ENCODE data around the gene SATL1.
"Not testable (repeated sequence)": the region's sequence is repeated elsewhere in the genome, so short reads cannot be mapped to it uniquely, and the experiment has no call there.

The SATL1 gene, protein sequence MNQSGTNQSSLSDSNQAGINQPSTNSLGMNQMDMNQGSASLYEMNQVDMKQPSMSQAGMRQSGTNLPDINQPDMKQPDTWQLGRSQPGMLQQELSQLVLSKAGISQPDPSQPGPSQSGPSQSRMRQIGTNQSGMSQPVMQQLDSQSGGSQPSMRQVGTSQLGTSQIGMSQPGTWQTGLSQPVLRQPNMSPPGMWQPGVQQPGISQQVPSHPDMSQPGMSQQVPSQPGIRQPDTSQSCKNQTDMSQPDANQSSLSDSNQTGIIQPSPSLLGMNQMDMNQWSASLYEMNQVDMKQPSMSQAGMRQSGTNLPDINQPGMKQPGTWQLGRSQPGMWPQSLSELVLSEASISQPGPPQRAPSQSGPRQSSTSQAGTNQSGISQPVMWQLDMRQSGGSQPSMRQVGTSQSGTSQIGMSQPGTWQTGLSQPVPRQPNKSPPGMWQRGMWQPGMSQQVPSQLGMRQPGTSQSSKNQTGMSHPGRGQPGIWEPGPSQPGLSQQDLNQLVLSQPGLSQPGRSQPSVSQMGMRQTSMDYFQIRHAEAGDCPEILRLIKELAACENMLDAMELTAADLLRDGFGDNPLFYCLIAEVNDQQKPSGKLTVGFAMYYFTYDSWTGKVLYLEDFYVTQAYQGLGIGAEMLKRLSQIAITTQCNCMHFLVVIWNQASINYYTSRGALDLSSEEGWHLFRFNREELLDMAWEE

DNA sequence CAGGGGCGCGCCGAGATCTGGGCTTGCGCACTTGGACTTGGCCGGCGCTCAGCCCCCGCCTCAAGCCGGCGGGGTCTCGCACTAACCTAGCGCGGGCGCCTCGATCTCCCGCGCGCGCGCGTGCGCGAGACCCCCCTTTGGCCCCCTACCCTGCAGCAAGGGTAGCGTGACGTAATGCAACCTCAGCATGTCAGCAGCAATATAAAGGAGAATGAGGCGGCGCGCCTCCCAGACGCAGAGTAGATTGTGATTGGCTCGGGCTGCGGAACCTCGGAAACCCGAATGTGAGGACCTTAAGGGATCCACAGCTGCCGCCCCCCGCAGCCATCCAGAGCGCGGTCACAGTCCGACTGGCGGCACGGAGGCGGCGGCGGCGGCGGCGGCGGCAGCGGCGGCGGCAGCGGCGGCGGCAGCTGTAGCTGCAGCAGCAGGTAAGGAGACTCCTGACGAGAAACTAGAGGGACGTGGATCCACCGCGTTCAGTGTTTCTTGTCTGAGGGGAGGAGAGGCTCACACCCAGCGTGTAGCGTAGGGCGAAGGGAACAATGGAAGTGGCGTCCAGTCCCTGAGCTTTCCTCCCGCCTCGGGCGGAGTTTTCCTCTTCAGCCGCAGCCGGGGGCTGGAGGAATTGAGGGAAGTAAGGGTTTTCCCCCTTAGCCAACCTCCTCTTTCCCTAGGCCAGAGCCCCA is at the start of gene SATL1, which contains the start of gene ZNF711:
SATL1 (minus strand) TSS at position 19 of the 689 bp plus-strand sequence. CDS start 134,811 bp downstream, outside the sequence.
ZNF711 (plus strand) TSS at position 231 of the 689 bp plus-strand sequence. CDS start 3,582 bp downstream, outside the sequence.
- peak; percentile 25 for DNase-seq

DNA sequence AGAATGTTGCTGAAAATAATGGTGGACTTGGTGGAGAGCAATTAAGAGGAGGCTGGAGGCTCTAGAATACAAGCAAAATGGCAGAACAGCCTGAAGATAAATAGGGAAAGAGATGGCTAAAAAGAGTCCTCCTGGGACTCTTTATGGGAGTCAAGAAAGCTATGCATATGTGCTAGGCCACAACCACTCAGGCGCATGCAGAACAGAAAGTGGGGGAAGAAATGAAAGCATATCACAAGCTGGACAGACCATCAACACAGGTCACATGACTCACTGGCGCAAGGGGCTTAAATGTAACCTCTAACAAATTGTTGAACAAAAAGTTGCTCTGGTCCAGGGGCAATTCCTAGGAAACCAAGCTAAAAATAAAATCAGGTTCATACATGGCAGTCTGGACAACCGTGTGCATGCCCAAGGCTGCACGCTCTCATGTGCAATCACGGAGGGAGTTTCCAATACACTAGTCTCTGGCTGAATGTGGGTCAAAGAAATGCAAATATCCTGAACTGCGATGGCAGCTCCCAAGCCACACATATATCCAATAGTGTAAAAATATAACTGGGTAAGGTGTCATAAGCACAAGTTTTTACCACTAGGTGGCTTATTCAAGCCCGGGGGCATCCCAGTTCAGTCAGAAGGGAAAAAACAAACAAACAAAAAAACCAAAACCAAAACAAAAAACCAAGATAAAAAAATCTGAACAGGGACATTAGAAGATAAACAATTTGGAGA is 45.6 kb upstream of the SATL1 start:
- DNase-seq, result no peak

DNA sequence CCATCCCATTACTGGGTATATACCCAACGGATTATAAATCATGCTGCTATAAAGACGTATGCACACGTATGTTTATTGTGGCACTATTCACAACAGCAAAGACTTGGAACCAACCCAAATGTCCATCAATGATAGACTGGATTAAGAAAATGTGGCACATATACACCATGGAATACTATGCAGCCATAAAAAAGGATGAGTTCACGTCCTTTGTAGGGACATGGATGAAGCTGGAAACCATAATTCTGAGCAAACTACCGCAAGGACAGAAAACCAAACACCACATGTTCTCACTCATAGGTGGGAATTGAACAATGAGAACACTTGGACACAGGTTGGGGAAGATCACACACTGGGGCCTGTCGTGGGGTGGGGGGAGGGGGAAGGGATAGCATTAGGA is 41.7 kb upstream of the SATL1 start:
- not testable (repeated sequence) for DNase-seq

DNA sequence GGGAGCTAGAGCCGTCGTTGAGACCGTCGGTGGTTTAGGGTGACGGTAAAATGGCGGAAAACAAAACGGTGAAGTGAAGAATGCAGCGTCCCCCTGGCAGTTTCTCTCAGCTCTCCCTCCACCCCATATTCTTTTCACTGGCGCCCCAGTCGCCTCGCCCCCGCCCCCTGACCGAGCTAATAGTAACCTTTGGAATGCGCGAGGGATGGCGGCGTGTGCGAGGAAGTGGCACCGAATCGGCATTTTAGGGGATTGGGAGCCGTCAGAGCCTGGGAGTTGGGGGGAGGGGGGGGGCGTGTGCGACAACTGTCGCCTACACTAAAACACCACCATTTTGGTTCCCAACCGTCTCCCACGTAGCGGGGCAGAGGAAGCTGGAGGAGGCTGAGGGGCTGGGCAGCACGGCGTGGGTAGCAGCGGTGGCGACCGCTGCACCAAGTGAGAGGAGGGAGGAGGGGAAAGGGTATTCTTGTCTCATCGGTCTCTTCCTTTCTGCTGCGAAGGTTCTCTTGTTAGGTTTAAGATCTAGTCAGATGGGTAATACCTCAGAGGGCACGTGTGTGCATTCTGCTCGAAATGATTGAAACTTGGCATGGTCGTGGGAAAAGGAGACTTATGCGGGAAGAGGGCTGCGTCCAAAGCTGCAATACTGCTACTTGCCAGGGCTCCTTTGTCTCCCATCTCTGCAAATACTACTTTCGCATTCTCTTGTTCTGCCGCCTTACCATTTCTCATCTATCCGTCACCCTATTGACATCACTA is 1.1 kb upstream of the SATL1 start:
- no peak for DNase-seq

DNA sequence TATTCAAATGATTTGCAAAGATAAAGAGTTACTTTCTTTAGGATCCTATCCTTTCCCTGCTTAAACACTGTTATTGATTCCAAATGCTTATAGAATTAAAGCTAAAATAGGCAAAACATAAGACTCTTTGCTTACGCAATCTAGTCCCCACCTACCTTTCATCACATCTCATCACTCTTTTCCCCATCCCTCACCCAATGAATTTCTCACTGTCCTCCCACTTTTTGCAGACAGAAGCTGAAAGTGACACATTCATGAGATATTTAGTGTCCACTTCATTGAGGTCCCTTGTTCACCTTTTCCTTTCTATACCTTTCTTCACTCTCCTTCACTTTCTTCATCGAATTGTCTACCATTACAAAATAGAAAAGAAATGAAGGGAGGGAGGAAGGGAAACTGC is 424 bp downstream of the SATL1 start:
- DNase-seq, result no peak

DNA sequence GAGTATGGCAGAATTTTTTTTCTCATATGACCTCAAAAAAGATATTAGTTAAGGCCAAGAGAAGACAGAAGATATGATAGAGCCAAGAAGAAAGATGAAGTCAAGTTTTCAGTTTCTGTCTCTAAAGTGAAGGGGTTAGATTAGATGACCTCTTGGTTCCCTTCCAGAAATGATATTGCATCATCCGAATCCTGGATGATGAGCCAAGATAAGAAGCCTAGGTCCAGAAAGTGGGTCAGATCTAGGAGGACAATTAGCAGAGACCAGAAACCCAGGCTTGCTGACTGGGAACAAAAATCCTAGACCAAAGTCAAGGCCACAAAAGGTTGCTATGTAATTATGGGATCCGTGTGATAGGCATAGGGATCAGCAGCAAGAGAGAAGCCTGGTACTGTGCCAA is 20.2 kb downstream of the SATL1 start:
- DNase-seq, result no peak

DNA sequence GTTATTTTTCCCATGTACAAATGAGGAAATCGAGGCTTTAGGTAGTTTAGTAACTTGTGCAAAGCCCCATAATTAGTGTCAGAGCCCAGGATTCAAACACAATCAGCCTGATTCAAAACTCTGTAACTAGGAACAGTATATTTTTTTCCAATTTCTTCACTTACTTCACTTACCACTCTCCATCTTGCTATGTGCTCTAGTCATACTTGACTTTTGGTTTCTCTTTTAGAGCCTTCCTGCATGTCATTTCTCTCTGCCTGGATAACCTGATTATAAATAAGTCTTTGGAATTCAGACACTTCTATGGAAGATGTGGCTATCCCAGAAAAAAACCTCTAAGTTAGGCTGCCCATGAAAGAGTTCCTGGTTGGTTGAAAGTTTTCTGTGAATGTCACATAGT is 22.2 kb downstream of the SATL1 start:
- DNase-seq, result no peak

DNA sequence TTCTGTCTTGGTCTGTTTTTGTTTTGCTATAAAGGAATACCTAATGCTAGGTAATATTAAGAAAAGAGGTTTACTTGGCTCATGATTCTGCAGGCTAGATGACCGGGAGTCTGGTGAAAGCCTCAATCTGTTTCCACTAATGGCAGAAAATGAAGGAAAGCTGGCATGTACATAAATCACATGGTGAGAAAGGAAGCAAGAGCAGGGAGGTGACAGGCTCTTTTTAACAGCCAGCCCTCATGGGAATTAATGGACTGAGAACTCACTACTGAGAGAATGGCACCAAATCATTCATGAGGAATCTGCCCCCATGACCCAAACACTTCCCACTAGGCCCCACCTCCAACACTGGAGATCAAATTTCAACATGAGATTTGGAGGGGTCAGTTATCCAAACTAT is 27.6 kb downstream of the SATL1 start:
- DNase-seq, result no peak

DNA sequence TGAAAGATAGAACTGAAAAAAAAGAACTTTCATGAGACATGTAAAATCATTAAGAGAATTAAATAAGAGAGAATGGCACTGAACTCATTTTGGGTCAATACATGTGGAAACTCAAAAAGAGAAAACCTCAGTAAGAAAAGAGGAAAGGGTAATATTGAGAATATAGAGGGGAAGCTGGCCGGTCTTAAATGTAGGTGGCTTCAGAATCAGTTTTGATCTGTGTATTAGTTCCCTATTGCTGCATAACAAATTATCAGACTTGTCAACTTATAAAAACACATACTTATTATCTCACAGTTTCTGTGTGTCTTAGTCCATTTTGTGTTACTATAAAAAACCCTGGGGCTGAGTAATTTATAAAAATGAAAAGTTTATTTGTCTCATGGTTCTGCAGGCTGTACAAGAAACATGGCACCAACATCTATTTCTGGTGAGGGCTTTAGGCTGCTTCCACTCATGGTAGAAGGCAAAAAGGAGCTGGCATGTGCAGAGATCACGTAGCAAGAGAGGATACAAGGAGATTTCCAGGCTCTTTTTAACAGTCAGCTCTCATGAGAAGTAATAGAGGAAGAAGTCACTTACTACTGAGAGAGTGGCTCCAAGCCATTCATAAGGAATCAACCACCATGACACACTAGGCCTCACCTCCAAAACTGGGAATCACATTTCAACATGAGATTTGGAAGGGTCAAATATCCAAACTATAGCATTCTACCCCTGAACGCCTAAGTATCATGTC is 29.6 kb downstream of the SATL1 start:
- DNase-seq, result no peak

DNA sequence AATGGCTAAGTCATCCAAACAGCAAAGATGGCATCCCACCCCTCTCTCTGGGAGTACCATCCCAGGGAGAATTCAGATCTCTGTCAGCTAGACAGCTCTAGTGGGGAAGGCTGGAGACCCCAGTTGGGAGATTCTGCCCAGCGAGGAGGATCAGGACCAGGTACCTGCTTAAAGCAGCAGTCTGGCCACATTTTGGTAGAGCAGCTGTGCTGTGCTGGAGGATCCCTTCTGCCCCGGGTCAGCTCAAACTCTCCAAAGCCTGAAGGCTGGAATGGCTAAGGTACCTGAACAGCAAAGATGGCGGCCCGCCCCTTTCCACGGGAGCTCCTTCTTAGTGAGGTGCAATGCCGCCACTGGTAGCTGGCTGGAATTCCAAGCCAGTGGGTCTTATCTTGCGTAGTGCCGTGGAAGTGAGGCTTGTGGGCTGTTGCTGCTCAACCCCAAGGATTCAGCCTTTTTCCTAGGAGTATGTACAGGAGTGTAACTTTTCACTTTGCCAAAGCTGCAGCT is 40.1 kb downstream of the SATL1 start:
- DNase-seq, result no peak

DNA sequence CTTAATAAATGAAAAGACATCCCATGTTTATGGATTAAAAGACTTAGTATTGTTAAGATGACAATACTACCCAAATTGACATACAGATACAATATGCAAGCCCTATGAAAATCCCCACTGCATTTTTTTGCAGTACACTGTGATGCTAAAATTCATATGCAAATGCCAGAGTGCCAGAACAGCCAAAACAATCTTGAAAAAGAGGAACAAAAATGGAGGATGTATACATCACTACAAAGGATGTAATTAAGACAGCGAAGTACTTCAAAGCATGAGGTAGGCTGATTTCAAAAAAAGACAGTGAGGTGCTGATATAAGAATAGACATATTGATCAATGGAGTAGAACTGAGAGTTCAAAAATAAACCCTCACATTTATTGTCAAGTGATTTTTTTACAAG is 47.3 kb downstream of the SATL1 start:
- no peak for DNase-seq

DNA sequence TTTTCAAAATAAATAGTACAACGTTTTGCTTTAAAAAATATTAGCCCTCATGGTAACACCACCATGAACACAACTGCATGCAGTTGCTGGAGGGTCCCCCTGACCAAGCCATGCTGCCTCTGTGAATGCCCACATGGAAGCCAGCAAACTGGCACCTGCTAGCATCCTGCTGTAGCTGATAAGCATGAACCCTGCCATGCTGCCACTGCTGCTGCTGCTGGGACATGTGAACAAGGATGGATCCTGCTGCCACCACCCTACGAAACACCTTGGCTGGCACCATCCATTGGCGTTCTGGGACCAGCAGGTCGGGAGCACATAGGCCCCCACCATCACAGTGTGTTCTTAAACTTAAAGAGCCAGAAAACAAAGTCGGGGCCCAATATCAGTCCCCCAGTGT is 83.9 kb downstream of the SATL1 start:
- DNase-seq, result no peak

DNA sequence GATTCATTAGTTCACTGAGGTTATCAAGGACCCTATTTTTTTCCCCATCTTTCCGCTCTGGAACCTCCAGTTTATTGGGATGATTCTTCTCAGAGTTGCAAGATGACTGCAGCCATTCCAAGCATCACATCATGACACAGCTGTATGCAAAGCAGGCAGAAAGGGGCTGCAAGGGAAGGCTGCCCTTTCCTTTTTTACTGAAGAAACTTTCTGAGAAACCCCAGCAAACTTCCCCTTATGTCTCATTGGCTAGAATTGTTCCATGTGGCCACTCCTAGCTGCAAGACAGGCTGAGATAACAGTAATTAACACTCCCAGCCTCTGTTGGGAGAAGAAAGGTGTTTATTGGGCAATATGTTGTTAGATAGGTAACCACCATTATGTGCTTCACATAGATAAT is 102.6 kb downstream of the SATL1 start:
- DNase-seq, result no peak

DNA sequence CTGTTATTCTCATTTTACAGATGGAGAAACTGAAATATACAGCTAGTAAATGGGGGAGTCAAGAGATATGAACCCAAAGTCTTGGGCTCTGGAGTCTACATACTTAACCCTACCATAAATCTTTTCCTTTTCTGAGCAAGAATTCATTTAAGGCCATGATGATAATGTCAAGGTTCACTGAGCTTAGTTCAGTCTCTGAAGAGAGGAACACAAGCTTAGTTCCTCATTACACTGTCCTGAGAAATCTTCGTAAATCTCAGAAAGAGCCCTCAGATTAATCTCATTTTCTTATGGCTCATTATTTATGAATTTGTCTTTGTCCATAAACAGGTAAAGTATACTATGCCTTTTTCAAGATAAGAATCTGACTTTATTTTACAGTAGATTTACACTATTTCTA is 104.2 kb downstream of the SATL1 start:
- DNase-seq, result no peak

DNA sequence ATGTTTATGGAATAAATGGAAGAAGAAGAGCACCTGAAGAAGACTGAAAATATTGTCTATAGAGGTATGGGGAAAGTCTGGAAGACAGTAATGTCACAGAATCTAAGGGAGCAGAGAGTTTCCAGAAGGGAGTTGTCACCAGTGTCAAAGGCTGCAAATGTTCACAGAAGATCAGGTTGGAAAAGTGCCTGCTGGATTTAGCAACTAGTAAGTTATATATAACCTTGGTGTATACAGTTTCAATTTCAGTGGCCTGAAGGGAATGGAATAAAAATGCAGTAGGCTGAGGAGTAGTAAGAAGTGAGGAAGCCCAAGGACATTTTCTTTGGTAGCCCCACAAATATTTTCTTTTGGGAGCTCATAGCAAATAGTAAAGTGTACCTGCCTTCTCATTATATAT is 107.2 kb downstream of the SATL1 start:
- DNase-seq, result no peak

DNA sequence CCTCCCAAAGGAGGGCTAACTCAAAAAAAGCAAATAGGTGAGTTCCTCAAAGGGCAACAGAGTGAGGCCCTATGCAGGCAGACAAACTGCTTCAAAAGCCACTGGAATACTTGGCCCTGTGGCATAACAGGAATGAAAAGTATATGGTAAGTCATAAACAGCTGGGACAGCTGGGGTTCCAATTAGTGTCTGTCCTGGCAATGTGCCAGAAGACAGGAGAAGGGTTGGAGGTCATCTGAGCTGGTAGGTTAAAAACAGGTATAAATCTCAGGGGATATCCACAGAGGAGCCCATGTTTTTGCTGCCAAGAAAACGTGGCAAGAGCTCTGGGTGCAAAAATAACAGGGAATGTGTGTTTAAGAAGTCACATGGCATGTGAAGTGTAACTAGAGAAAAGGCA is 128.3 kb downstream of the SATL1 start:
- DNase-seq, result no peak

DNA sequence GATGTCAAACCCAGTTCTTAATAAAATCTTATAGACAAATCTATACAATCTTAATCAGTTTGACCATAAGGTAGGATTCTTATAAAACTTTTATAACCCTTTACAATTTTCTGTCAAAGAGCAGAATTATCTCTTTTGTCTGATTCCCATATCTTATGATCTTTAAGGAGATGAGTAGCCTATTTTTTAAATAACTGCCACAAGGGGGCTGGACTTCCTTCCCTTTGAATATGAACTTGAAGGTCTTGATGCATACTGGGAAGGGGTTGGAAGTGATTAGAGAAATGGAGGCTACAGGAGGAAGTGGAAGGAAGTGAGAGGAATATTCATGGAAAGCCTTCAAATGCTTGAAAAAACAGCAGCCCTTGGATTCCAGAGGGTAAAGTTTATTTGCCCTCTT is 128.8 kb downstream of the SATL1 start:
- no peak for DNase-seq

DNA sequence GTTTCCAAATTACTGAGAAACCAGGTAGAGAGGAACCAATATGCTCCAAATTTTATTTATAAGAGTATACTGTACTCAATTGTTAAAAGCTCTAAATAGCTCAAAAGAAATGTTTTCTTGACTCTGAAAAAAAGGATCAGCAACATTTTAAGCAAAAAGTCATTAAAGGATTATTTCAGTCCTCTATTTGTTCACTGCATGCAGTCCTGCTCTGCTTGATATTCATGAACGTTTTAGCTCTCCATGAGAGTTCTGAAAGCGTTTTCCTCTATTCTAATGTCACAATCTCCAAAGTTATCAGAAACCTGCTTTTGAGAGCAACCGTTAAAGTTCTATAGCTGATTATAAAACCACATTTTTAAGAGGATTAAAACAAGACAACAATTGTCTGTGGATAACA is 129.4 kb downstream of the SATL1 start:
- no peak for DNase-seq

DNA sequence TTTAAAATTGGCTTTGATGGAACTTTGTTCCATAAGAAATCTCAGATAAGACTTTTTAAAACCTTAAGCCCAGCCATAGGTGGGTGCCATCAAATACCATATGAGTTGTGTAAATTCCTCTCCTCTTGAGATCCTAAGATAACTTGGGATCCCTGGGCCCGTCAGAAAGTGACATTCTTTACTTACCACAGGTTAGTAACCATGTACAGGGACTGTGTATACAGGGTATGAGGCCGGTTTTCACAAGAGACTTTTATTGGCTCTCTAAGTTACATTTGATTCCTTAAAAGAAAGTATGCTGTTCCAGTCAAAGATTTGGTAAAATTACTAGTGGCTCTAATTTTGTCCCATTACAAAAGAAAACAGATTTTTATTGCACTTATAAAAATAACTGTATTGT is 129.8 kb downstream of the SATL1 start:
- no peak for DNase-seq

DNA sequence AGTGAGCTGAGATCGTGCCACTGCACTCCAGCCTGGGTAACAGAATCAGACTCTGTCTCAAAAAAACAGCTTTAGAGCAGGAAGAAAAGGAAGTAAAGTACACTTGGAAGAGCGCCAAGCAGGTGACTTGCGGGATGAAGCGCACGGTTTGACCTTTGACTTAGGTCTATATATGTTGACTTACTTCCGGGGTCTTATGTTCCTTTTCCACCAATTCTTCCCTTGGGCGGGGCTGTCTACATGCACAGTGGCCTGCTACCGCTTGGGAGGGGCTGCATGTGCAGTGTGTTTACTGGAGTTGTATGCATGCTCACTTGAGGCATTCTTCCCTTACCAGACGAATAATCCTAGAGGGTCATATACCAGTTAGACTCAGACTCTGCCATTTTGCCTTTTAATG is 131.3 kb downstream of the SATL1 start:
- no peak for DNase-seq

DNA sequence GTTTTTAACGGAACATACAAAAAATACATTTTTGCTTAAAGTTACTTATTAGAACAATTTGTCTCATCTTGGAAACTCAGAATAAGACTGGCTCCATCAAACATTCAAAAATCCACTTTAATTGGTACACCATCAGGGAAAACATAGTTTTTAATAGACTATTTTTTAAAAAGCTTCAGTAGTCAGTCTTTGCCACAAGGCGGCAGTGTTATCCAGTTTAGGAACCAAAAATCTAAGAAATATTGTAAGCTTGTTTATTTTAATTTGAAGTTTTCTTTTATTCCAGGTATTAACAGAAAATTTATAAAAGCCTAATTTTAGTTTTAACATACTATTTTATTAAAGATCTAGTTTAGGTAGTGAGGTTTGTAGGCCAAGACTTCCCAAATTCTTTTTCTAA is 132.2 kb downstream of the SATL1 start:
- DNase-seq, result peak; percentile 2
